AG09309 (cell line): ENCODE data around the gene ALG12.

ENCODE experiments used
- DNase-seq: peaks from one replicate; pipeline ENCODE4 v3.0.0-alpha.2; 2010; ENCODE audit warnings: low read depth
- H3K4me3 ChIP-seq: 2 replicates; pipeline ENCODE4 v1.5.1; 2011; ENCODE audit warnings: mild to moderate bottlenecking, low read depth, low read length, moderate library complexity; ENCODE audit not compliant: control insufficient read depth
- TF ChIP-seq, protein P1 (sequence below): IDR thresholded peaks from 2 replicates; pipeline ENCODE4 v1.5.1; 2011; ENCODE audit warnings: mild to moderate bottlenecking, low read depth, low read length, inconsistent platforms; ENCODE audit not compliant: insufficient read depth, control insufficient read depth; ENCODE audit errors: missing control alignments

Gene ALG12

DNA sequence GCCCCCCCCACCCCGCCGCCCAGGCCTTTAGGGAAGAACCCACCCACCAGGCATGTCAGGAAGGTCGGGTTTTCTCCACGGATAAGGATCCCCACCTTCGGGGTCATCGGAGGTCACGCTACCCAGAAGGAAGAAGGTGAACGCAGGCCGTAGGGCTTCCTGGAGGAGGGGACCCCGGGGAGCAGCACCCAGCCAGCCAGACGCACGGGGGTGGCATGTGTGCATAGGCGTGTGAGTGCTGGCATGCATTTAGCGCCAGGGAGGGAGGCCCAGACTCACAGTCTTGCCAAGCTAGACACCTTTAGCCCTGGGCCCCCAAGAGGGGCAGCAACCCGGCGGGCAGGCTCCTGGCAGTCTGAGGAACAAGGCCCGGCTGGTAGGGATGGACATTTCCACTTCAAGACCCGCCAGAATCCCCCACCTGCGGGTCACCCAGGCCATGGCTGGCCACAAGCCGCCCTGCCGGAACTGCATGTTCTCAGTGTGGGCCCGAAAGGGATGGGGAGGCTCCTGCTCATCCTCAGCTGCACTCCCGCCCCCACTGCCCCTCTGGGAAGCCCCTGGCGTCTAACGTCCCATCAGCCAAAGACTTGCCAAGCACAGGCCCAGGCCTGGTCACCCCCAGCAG, 25.6 kb upstream of the ALG12 start:
- no peak for DNase-seq
- H3K4me3 ChIP-seq = no peak overlapping the region
- TF ChIP-seq, protein P1, sequence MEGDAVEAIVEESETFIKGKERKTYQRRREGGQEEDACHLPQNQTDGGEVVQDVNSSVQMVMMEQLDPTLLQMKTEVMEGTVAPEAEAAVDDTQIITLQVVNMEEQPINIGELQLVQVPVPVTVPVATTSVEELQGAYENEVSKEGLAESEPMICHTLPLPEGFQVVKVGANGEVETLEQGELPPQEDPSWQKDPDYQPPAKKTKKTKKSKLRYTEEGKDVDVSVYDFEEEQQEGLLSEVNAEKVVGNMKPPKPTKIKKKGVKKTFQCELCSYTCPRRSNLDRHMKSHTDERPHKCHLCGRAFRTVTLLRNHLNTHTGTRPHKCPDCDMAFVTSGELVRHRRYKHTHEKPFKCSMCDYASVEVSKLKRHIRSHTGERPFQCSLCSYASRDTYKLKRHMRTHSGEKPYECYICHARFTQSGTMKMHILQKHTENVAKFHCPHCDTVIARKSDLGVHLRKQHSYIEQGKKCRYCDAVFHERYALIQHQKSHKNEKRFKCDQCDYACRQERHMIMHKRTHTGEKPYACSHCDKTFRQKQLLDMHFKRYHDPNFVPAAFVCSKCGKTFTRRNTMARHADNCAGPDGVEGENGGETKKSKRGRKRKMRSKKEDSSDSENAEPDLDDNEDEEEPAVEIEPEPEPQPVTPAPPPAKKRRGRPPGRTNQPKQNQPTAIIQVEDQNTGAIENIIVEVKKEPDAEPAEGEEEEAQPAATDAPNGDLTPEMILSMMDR = no peak

DNA sequence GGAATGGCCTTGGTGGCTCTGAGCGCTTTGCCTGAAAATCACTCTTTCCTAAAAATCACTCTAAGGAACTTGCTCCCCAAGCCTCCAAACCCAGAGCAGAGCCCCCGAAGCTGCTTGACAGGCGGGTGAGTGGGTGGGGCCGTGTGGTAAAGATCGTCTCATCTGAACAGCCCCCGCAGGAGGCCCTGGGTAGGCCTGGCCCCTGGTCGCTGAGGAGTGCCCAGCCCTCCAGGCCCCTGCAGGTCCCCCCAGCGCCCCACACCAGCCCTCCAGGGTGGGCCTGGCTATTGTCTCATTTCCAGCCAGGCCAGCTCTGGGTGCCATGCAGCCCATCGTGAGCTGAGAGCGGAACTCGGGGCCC, 25.1 kb upstream of the ALG12 start:
- TF ChIP-seq, protein P1 = no peak
- no peak overlapping the region for H3K4me3 ChIP-seq
- DNase-seq = no peak

DNA sequence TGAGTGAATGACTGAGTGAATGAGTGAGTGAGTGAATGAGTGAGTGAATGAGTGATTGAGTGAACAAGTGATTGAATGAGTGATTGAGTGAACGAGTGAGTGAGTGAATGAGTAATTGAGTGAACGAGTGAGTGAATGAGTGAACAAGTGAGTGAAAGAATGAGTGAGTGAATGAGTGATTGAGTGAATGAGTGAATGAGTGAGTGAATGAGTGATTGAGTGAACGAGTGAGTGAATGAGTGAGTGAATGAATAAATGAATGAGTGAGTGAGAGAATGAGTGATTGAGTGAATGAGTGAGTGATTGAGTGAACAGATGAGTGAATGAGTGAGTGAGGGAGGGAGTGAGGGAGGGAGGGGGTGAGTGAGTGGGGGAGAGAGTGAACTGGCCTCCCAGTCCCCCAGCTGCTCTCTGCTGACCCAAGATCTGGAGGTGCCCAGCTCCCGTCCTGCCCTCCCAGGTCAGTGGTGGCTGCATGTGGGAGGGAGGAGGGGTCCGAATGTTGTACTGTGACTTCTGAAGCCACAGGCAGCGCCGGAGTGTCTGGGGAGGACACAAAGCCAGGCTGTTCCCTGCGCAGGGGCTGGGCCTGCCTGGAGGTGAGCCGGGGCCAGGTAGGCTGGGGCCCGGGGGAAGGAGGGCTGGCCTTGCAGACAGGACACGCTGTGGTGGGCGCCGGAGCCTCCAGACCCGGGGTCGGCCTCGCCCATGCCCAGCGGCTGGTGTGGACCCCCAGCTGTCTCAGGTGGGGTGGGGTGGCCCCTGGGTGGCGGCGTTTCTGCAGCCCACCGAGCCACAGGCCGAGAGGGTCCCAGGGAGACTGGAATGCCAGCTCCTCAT, 24.5 kb upstream of the ALG12 start:
- H3K4me3 ChIP-seq = no peak overlapping the region
- TF ChIP-seq, protein P1 = no peak
- no peak for DNase-seq

DNA sequence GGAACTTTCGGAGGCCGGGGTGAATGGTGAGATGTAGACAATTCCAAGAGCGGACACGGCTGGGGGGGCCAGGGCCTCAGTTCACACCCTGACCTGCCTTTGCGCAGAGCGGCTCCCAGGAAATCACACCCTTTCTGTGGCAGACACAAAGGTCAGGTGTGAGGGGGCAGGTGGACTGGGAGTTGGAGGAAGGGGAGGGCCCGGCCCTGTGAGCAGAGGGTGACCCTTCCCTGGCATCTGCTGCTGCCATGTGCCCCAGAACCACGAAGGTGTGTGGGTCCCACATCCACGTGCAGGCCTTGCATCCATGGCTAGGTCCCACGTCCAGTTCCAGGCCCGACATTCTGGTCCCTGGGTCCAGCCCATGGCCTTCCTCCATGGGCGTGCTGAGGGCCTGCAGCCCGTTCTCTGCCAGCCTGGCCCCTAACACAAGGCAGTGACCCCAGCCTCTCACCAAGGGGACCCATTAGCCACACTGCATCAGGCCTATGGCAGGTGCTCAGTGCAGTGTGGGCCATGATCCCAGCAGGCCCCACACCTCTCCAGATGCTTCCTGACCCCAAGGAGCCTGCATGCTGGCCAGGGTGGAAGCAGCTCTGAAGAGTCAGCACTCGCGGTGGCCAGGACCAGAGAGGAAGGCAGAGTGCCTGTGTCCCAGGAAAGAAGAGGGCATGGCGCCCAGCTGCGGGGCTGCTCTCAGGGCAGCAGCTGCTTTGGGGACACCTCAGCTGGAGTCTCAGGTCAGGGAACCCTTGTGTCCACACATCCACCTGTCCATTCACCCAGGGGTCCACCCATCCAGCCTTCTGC, 23.5 kb upstream of the ALG12 start:
- TF ChIP-seq, protein P1 = no peak
- H3K4me3 ChIP-seq = no peak overlapping the region
- DNase-seq = no peak

DNA sequence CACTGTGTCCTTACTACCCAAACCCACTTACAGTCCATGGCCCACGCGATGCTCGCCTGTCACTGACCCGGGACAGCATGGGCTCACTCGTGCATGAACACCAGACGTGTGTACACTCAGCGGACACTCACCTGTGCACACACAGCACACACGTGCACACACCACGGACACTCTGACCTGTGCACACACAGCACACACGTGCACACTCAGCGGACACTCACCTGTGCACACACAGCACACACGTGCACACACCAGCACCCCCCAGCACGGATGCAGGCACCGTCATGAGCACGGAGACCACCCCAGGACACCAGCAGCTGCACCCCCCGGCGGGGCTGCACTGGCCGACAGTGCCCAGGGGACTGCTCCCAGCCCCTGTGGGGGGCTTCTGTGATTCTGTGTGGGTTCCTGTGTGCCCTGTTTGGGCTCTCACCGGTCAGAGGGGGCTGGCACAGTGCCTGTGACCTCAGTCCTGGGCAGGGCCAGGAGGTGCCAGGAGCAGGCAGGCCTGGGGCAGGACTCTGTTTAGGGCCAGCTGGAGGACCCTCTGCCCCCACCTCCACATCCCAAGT, 20.4 kb upstream of the ALG12 start:
- DNase-seq = no peak
- no peak overlapping the region for H3K4me3 ChIP-seq
- TF ChIP-seq, protein P1 = no peak
